ENCODE measurements around the gene PRODH2. TPM values are rescaled to one million over a fixed set of nuclear protein-coding genes. Genes with fewer than 3 reads are reported as not detected.

PRODH2 gene
- polyA plus RNA-seq, 2 of the 4 experiments (the other 2 are of a cell fraction) = 0.92 to 1.0 TPM

DNA sequence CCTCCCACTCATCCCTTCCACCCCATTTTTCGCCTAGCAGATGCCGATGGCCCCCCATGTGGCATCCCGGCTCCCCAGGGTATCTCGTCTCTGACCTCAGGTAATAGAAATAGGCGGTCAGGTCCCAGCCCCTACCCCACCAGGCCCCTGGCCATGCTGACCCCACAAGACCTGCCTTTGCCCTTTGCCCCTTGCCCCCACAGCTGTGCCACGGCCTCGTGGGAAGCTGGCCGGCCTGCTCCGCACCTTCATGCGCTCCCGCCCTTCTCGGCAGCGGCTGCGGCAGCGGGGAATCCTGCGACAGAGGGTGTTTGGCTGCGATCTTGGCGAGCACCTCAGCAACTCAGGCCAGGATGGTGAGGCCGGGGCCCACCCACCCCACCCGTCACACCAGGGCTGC, 31.9 kb downstream of the PRODH2 start:
- WGBS (ENCODE audit: missing lambda C conversion rate) = 91% methylated on average over 18 of the region's 20 CpGs
- DNase-seq (ENCODE audit: low read depth in 1 of 2, low spot score in 1 of 2) (no peak), FAIRE-seq (no peak), ATAC-seq (no peak)
- Histone ChIP-seq H3K4me2 (no peak overlapping the region), H3K4me1 (peaks cover 9% of the 10 kb centered on the region), H3K9me3 (no peaks in the 10 kb centered on the region), H3K4me3 (no peak overlapping the region), H3K27ac (no peak overlapping the region)
- POLR2A ChIA-PET = interaction anchor here (0.9 kb wide), 1 partner anchor 32 kb away, joined by 4 read pairs; the partner anchor contains the start of gene LIN37
- CTCF ChIA-PET = interaction anchor here (0.8 to 1.1 kb wide), 3 partner anchors 8 to 39 kb away, joined by 3 to 4 read pairs (median 3); no protein-coding TSS in a partner anchor
- TF ChIP-seq, protein P1, sequence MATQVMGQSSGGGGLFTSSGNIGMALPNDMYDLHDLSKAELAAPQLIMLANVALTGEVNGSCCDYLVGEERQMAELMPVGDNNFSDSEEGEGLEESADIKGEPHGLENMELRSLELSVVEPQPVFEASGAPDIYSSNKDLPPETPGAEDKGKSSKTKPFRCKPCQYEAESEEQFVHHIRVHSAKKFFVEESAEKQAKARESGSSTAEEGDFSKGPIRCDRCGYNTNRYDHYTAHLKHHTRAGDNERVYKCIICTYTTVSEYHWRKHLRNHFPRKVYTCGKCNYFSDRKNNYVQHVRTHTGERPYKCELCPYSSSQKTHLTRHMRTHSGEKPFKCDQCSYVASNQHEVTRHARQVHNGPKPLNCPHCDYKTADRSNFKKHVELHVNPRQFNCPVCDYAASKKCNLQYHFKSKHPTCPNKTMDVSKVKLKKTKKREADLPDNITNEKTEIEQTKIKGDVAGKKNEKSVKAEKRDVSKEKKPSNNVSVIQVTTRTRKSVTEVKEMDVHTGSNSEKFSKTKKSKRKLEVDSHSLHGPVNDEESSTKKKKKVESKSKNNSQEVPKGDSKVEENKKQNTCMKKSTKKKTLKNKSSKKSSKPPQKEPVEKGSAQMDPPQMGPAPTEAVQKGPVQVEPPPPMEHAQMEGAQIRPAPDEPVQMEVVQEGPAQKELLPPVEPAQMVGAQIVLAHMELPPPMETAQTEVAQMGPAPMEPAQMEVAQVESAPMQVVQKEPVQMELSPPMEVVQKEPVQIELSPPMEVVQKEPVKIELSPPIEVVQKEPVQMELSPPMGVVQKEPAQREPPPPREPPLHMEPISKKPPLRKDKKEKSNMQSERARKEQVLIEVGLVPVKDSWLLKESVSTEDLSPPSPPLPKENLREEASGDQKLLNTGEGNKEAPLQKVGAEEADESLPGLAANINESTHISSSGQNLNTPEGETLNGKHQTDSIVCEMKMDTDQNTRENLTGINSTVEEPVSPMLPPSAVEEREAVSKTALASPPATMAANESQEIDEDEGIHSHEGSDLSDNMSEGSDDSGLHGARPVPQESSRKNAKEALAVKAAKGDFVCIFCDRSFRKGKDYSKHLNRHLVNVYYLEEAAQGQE (IDR thresholded peaks at IDR 0.05) = no peak
- no peak for TF ChIP-seq NPAS2 (CRISPR knock-in tag; IDR thresholded peaks at IDR 0.05; ENCODE audit: borderline replicate concordance)
- no peak for TF ChIP-seq ESRRA (IDR thresholded peaks at IDR 0.05; ENCODE audit: borderline replicate concordance, low read length)
- no peak for TF ChIP-seq CBX2 (IDR thresholded peaks at IDR 0.05; ENCODE audit: borderline replicate concordance, low read depth)
- no peak for TF ChIP-seq HOXB13 (CRISPR knock-in tag; IDR thresholded peaks at IDR 0.05; ENCODE audit: low read depth)
- no peak for TF ChIP-seq NR3C1 (IDR thresholded peaks at IDR 0.05)
- TF ChIP-seq CBX8 (IDR thresholded peaks at IDR 0.05) = no peak
- TF ChIP-seq FOSB (CRISPR knock-in tag; IDR thresholded peaks at IDR 0.05) = no peak
- no peak for TF ChIP-seq SMC3 (IDR thresholded peaks at IDR 0.05)
- no peak for TF ChIP-seq EHMT2 (IDR thresholded peaks at IDR 0.05; ENCODE audit: low read depth)
- no peak for TF ChIP-seq RARB (CRISPR knock-in tag; IDR thresholded peaks at IDR 0.05)
- no peak for TF ChIP-seq BCL3 (IDR thresholded peaks at IDR 0.05)

- no peak for DNase-seq (ENCODE audit: low read depth in 1 of 2, low spot score in 1 of 2)
- no peak overlapping the region for H3K4me2 ChIP-seq
- H3K9me3 ChIP-seq = no peaks in the 10 kb centered on the region
- no peak overlapping the region for H3K27ac ChIP-seq
- H3K4me3 ChIP-seq = no peak overlapping the region
- CTCF ChIA-PET = interaction anchor here (0.6 to 1.7 kb wide), 5 partner anchors 9 to 151 kb away, joined by 3 to 4 read pairs (median 3); no protein-coding TSS in a partner anchor
- 90% methylated on average over 16 of the region's 16 CpGs for WGBS (ENCODE audit: missing lambda C conversion rate)
- POLR2A ChIA-PET = interaction anchor here (0.9 kb wide), 1 partner anchor 32 kb away, joined by 4 read pairs; the partner anchor contains the start of gene LIN37
- peaks cover 9% of the 10 kb centered on the region for H3K4me1 ChIP-seq
- TF ChIP-seq USF2 (IDR thresholded peaks at IDR 0.05) = no peak
- TF ChIP-seq CBX2 (IDR thresholded peaks at IDR 0.05; ENCODE audit: borderline replicate concordance, low read depth) = no peak
- TF ChIP-seq, protein P1 (IDR thresholded peaks at IDR 0.05) = no peak
- TF ChIP-seq CEBPB (IDR thresholded peaks at IDR 0.05) = no peak
- no peak for TF ChIP-seq RFX5 (IDR thresholded peaks at IDR 0.05)
- no peak for TF ChIP-seq MAX (IDR thresholded peaks at IDR 0.05)
- no peak for TF ChIP-seq ZC3H11A (IDR thresholded peaks at IDR 0.05)
- no peak for TF ChIP-seq ELK1 (IDR thresholded peaks at IDR 0.05; ENCODE audit: low read depth, low read length)
- no peak for TF ChIP-seq TFCP2L1 (CRISPR knock-in tag; IDR thresholded peaks at IDR 0.05)
- TF ChIP-seq NFE2L2 (conservative IDR thresholded peaks at IDR 0.05; ENCODE audit: low read length) = no peak
- no peak for TF ChIP-seq JUNB (IDR thresholded peaks at IDR 0.05)
- TF ChIP-seq NPAS2 (CRISPR knock-in tag; IDR thresholded peaks at IDR 0.05; ENCODE audit: borderline replicate concordance) = no peak
- no peak for TF ChIP-seq RARB (CRISPR knock-in tag; IDR thresholded peaks at IDR 0.05)
- TF ChIP-seq, protein P2, sequence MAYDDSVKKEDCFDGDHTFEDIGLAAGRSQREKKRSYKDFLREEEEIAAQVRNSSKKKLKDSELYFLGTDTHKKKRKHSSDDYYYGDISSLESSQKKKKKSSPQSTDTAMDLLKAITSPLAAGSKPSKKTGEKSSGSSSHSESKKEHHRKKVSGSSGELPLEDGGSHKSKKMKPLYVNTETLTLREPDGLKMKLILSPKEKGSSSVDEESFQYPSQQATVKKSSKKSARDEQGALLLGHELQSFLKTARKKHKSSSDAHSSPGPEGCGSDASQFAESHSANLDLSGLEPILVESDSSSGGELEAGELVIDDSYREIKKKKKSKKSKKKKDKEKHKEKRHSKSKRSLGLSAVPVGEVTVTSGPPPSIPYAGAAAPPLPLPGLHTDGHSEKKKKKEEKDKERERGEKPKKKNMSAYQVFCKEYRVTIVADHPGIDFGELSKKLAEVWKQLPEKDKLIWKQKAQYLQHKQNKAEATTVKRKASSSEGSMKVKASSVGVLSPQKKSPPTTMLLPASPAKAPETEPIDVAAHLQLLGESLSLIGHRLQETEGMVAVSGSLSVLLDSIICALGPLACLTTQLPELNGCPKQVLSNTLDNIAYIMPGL (CRISPR knock-in tag; IDR thresholded peaks at IDR 0.05; ENCODE audit: borderline replicate concordance) = no peak
- TF ChIP-seq RAD21 (conservative IDR thresholded peaks at IDR 0.05 in 1 of 2, IDR thresholded peaks at IDR 0.05 in 1 of 2) = no peak
- no peak for ATAC-seq
- FAIRE-seq = no peak
Observed at GRCh38 chr19:35780058-35780457, 32.6 kb downstream of the PRODH2 start.

Measured in A549 (cell line).